Sigmoid colon (tissue), 4 donors: Measurements from ENCODE around the gene RAB31.

Experiments used
- EP300 ChIP-seq, 4 donors: sonication (generic); formaldehyde crosslinking; IDR thresholded peaks; one replicate each; pipeline ENCODE4 v1.6.1; 2017; ENCODE audit warnings: antibody characterized with exemption in 4 of 4
- POLR2A ChIP-seq, 2 donors: fragments of 450-650 bp; IDR thresholded peaks; one replicate each; pipeline ENCODE4 v1.6.1; 2016; ENCODE audit warnings: antibody characterized with exemption in 2 of 2, mild to moderate bottlenecking in 2 of 2, moderate library complexity in 2 of 2
- POLR2AphosphoS5 ChIP-seq, 4 donors: sonication (generic); formaldehyde crosslinking; IDR thresholded peaks; one replicate each; pipeline ENCODE4 v1.6.1; 2017; ENCODE audit warnings: antibody characterized with exemption in 4 of 4
- TF ChIP-seq, protein P1 (sequence below), 4 experiments: fragments of 450-650 bp in 3 of 4; fragments of 200-600 bp in 1 of 4; IDR thresholded peaks; one replicate each; pipeline ENCODE4 v1.5.1; 2016 to 2019; ENCODE audit warnings: antibody characterized with exemption in 4 of 4, mild to moderate bottlenecking in 3 of 4, moderate library complexity in 2 of 4

GRCh38 chr18:9910661-9911060, 202.6 kb downstream of the RAB31 start:
- TF ChIP-seq, protein P1, sequence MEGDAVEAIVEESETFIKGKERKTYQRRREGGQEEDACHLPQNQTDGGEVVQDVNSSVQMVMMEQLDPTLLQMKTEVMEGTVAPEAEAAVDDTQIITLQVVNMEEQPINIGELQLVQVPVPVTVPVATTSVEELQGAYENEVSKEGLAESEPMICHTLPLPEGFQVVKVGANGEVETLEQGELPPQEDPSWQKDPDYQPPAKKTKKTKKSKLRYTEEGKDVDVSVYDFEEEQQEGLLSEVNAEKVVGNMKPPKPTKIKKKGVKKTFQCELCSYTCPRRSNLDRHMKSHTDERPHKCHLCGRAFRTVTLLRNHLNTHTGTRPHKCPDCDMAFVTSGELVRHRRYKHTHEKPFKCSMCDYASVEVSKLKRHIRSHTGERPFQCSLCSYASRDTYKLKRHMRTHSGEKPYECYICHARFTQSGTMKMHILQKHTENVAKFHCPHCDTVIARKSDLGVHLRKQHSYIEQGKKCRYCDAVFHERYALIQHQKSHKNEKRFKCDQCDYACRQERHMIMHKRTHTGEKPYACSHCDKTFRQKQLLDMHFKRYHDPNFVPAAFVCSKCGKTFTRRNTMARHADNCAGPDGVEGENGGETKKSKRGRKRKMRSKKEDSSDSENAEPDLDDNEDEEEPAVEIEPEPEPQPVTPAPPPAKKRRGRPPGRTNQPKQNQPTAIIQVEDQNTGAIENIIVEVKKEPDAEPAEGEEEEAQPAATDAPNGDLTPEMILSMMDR (IDR thresholded peaks at IDR 0.05): no peak
- no peak for TF ChIP-seq POLR2AphosphoS5 (IDR thresholded peaks at IDR 0.05)
- TF ChIP-seq POLR2A (IDR thresholded peaks at IDR 0.05): no peak
- TF ChIP-seq EP300 (IDR thresholded peaks at IDR 0.05): no peak
